Activated T-cell treated with anti-CD3 and anti-CD28 coated beads, Interleukin-2, amount 50 U/mL, for 4 hours (primary cell): Measurements from ENCODE around the gene DGCR6L. TPM values are rescaled to one million over a fixed set of nuclear protein-coding genes. Genes with fewer than 3 reads are reported as not detected.
"Not testable (repeated sequence)": the region's sequence is repeated elsewhere in the genome, so short reads cannot be mapped to it uniquely, and the experiment has no call there.

Source experiments
- ATAC-seq, 2 donors: fragments of 200-7000 bp; cut with Tn5 transposase; one replicate each; pipeline ENCODE4 v1.10.0; 2021
- DNase-seq: peaks from one replicate; pipeline ENCODE4 v3.0.0-alpha.2; 2020
- H3K27me3 Mint-ChIP-seq: one replicate; pipeline ENCODE4 v1.8.0; 2021; ENCODE audit warnings: low read depth, mixed read lengths
- H3K36me3 Mint-ChIP-seq: one replicate; pipeline ENCODE4 v1.8.0; 2022; ENCODE audit warnings: mixed read lengths; ENCODE audit not compliant: insufficient read depth
- H3K4me1 Mint-ChIP-seq: one replicate; pipeline ENCODE4 v1.8.0; 2021; ENCODE audit warnings: low read depth, mixed read lengths
- H3K4me3 Mint-ChIP-seq: one replicate; pipeline ENCODE4 v1.8.0; 2021; ENCODE audit warnings: mild to moderate bottlenecking, moderate library complexity, mixed read lengths
- H3K9me3 Mint-ChIP-seq: one replicate; pipeline ENCODE4 v1.8.0; 2021; ENCODE audit warnings: mixed read lengths
- total RNA-seq, 3 donors: library from RNA; stranded (reverse); gene quantifications; one replicate each; pipeline ENCODE4 v1.2.1, GENCODE V29; 2021

DGCR6L gene
- total RNA-seq, 3 donors from 2014 or later: 30.3 to 38.1 (median 33.2) TPM

DNA sequence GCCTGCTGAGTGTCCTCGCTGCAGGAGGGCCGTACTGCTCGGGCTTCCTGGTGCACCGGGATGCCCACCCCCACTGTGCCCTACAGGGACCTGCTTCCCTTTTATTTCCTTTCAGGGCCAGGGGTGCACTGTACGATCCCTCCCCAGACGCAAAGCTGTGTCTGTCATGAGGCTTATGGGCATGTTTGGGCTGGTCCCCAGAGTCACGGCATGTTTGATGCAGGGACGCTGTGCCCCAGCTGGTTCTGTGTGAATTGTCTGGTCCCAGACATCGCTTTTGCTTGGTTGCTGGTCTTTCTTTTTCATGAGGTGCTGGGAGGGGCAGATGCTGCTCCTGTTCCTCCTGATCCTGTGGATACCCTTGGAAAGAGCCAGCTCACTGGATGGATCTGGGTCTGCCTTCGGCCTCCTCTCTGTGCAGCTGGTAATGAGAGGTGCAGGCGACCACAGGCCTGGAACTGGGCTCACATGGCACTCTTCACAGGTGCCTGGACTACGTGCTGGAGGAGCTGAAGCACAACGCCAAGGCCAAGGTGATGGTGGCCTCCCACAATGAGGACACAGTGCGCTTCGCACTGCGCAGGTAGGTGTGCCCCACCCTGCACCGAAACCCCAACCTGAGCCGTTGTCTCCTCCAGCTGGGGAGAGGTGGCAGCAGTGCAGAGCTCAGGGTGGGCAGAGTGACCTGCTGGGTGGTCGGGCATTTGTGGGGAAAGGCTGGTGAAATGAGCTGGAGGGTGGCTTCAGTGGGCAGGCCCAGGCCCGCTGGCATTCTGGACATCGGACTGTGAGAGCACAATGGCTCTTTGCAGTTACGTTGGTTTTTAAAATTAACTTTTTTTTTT, 10.8 kb downstream of the DGCR6L start:
- not testable (repeated sequence) for DNase-seq, H3K4me3 Mint-ChIP-seq, ATAC-seq, H3K9me3 Mint-ChIP-seq, H3K27me3 Mint-ChIP-seq, H3K4me1 Mint-ChIP-seq, H3K36me3 Mint-ChIP-seq

DNA sequence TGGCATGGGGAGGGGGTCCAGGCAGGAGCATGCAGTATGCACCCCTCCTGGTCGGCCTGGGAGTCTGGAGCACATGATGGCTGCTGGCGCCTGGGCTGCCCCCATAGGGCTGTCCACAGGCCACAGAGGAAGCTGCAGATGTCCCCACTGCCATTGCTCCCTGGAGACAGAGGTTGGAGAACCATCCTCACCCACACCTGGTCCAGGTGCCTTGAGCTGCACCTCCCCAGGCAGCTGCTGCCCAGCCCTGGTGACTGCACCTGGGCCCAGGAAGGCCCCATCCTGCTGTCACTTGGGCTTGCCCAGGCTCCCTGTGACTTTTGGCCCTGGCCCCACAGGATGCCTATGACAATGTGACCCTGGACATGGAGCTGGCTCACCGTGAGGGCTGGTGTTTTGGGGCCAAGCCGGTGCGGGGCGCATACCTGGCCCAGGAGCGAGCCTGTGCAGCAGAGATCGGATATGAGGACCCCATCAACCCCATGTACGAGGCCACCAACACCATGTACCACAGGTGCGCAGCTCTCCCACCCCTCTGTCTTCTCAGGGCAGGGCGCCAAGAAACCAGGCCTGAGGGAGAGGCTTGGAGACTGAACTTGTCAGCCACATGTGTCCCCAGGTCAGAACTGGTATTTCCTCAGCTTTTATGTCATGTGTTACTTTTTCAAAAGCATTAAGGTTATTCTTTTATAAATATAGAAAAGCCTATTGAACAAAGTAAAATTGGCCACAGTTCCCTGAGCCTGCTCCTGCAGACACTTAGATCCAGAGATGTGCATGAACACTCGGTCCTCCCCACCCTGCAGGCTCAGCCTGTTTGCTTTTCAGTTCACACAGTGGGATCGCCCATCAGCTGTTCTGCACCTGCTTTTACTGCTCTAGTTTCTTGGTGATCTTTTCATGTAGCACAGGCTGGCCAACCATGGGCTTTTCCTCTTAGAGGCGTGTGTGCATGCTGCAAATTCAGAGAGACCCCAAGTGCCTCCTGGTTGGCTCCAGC, 12.1 kb downstream of the DGCR6L start:
- not testable (repeated sequence) for H3K36me3 Mint-ChIP-seq, H3K9me3 Mint-ChIP-seq, ATAC-seq, H3K27me3 Mint-ChIP-seq, DNase-seq, H3K4me3 Mint-ChIP-seq, H3K4me1 Mint-ChIP-seq

DNA sequence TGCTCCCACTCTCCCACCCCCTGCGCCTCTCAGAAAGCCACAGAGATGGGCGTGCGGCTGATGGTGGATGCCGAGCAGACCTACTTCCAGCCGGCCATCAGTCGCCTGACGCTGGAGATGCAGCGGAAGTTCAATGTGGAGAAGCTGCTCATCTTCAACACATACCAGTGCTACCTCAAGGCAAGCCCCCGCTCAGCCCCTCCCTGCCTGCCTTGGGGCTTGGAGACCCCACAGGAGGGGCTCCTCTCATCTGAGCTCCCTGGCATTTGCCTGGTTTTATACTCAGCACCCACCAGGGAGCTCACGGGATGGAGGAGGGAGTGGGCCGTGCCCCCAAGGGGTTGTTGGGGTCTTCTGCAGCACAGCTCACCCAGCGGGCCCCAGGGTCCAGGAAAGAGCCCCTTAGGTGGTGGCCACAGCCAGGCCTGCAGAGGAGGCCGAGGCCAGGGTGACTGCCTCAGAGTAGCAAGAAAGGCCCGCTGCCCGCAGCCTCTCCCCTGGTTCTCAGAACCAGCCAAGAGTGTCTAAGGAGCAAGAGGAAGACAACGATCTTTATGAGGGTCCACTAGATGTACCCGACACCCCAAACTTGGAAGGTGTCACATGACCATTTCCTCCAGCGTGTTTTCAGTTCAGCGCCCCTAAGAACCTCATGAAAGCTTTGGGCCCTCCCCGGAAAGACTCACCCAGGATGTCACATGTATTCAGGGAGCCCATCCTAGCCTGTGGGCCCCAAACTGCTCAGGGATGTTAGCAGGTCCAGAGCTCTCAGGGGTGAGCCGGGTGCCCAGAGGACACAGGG, 13.0 kb downstream of the DGCR6L start:
- not testable (repeated sequence) for ATAC-seq, H3K27me3 Mint-ChIP-seq, DNase-seq, H3K4me1 Mint-ChIP-seq, H3K9me3 Mint-ChIP-seq, H3K36me3 Mint-ChIP-seq, H3K4me3 Mint-ChIP-seq

DNA sequence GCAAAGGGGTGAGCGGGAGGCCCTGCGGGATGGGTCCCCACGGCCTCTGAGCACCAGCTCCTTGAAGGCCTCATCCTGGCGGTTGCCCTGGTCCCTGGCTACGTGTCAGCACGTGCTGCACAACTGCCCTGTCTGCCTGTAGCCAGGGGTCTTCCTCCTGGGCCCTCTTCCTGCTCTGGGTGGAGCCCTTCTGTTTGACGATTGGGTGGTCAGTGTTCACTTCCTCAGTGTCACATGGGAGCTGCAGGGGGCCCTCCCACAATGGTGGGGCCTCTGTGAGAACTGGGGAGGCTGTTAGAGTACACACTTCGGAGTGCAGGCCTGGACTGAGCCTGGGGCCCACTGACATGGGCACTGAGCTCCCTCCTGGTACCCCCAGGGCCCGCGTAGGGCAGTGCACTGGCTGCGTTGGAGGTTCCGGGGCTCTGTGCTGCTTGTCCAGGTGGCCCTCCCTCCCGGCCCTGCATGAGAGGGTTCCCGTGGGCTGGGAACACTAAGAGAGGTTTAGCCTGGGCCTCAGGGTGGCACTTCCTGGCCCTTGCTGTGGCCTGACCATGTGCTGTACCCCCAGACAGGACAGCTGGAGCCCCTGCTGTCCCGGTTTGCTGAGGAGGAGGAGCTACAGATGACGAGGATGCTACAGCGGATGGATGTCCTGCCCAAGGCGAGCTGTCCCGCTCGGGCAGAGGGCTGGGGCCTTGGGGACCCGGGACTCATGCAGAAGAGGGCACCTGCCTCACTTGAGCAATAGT, 13.8 kb downstream of the DGCR6L start:
- peak in 1 of 2 donors; percentile 34 for ATAC-seq

DNA sequence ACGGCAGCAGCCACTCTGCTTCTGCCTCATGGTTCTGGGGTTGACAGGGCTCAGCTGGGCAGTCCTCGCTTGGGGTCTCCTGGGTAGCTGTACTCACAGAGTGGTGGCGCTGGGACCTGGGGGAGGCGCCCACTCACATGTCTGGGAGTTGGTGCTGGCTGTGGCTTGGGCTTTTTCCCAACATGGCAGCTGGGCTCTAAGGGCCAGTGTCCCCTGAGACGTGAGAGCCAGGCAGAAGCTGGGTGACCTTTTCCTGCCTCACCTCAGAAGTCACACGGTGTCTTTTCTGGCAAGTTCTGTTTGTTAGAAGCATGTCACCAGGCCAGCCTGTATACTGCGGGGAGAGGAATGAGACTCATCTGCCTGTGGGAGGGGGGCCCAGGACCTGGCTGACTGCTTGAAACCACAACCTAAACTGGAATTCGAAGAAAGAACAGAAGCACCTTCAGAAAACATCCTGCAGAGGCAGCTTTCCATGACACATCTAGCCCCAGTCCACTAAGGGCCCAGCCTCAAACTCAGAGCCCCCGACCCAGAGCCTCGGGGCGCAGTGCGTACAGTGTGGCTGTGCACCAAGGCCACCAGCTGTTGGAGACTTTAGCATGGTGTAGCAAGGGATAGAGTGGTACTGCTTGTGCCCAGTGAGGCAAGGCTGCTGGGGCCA, 14.5 kb downstream of the DGCR6L start:
- H3K9me3 Mint-ChIP-seq, DNase-seq, H3K4me3 Mint-ChIP-seq, H3K36me3 Mint-ChIP-seq, H3K4me1 Mint-ChIP-seq, H3K27me3 Mint-ChIP-seq: not testable (repeated sequence)
- peak in 1 of 2 donors; percentile 5 for ATAC-seq

More for the DNA sequence above, 13.8 kb downstream of the DGCR6L start:
- H3K4me1 Mint-ChIP-seq: no peaks in the 10 kb centered on the region
- peaks cover 5% of the 10 kb centered on the region for H3K27me3 Mint-ChIP-seq
- H3K36me3 Mint-ChIP-seq: no peaks in the 10 kb centered on the region
- H3K4me3 Mint-ChIP-seq: no peak overlapping the region
- DNase-seq: no peak
- H3K9me3 Mint-ChIP-seq: no peaks in the 10 kb centered on the region

DNA sequence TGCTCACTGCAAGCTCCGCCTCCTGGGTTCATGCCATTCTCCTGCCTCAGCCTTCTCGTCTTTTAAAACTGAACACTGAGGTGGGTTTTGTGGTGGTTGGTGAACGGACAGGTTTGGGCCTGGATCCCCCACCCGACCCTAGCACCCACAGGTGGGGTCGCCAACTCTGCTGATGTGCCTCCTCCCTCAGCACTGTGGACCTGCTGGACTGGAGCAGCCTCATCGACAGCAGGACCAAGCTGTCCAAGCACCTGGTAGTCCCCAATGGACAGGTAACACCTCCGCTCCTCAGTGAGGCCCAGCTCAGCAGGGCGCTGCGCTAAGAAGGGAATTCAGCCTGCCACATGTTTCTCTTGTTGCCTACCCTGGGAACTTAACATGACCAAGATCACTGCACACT, 15.2 kb downstream of the DGCR6L start:
- peaks cover 6% of the 10 kb centered on the region for H3K4me1 Mint-ChIP-seq
- DNase-seq: no peak
- H3K36me3 Mint-ChIP-seq: no peaks in the 10 kb centered on the region

DNA sequence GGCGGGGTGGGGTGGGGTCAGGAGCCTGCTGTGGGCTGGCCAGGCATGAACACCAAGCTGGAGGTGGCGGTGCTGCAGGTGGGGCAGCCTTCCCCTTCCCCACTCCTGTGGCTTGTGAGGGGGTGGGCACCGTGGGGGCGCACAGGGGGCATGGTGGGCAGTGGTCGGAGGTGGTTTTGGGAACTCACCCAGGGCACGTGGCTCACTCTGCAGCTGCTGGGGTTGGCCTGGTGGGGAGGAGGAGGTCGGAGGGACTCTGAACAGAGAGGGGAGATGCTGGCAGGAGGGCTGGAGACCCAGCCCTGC, 16.7 kb downstream of the DGCR6L start:
- not testable (repeated sequence) for H3K27me3 Mint-ChIP-seq, H3K9me3 Mint-ChIP-seq, H3K4me3 Mint-ChIP-seq, DNase-seq, ATAC-seq, H3K4me1 Mint-ChIP-seq, H3K36me3 Mint-ChIP-seq

More for the DNA sequence above, 15.2 kb downstream of the DGCR6L start:
- no peak for ATAC-seq
- H3K9me3 Mint-ChIP-seq: no peaks in the 10 kb centered on the region
- H3K4me3 Mint-ChIP-seq: no peak overlapping the region
- peaks cover 5% of the 10 kb centered on the region for H3K27me3 Mint-ChIP-seq

DNA sequence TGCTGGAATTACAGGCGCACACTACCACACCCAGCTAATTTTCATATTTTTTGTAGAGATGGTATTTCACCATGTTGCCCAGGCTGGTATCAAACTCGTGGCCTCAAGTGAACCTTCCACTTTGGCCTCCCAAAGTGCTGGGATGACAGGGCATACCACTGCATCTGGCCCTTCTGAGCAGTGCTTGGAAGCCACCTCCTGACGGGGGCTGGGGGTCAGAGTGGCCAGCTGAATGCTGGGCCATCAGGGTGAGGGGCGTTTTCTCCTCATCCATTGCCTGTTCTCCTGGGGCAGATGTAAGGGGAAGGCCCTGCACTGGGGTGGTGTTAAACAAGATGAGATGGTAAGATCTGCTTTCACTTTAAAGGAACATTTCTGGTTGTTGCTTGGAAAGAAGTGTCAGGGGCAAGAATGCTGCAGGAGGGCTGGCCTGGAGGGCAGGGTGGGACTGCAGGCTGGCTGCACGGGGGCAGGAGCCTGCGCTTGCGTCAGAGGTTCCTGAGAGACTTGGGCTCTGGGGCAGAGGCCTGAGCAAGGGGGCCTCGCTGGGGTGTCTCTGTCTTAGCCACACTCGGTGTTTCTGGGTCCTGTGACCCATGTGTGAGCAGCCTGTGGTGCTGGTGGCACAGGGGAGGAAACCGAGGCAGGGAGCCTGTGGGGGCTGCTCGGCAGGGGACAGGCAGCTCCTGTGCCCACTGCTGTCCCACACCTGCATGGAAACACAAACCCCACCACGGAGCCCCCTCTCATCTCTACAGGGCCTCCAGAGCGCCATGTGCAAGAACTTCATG, 17.2 kb downstream of the DGCR6L start:
- peaks cover 5% of the 10 kb centered on the region for H3K27me3 Mint-ChIP-seq
- DNase-seq (no peak), ATAC-seq (no peak)
- peaks cover 6% of the 10 kb centered on the region for H3K4me1 Mint-ChIP-seq
- no peak overlapping the region for H3K4me3 Mint-ChIP-seq
- no peaks in the 10 kb centered on the region for H3K9me3 Mint-ChIP-seq
- no peaks in the 10 kb centered on the region for H3K36me3 Mint-ChIP-seq

DNA sequence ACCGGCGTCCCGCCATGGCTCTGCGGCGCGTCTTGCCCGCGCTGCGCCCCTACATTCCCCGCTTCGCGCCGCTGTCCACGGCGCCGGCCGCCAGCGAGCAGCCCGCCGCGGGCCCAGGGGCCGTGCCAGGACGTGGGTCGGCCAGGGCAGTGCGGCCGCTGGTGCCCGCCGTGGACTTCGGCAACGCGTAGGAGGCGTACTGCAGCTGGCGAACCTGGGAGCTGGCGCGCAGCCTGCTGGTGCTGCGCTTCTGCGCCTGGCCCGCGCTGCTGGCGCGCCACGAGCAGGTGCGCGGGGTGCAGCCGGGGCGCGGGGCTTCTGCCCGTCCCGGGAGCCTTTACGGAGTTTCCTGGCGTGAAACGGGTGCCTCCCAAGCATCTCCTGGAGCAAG, 20.1 kb downstream of the DGCR6L start:
- Mint-ChIP-seq H3K4me1 (peaks cover 6% of the 10 kb centered on the region), H3K4me3 (peak overlapping the region; percentile 47), H3K27me3 (peaks cover 5% of the 10 kb centered on the region), H3K36me3 (no peaks in the 10 kb centered on the region), H3K9me3 (no peaks in the 10 kb centered on the region)
- DNase-seq (peak; percentile 26), ATAC-seq (peak; percentile 50 to 54)

DNA sequence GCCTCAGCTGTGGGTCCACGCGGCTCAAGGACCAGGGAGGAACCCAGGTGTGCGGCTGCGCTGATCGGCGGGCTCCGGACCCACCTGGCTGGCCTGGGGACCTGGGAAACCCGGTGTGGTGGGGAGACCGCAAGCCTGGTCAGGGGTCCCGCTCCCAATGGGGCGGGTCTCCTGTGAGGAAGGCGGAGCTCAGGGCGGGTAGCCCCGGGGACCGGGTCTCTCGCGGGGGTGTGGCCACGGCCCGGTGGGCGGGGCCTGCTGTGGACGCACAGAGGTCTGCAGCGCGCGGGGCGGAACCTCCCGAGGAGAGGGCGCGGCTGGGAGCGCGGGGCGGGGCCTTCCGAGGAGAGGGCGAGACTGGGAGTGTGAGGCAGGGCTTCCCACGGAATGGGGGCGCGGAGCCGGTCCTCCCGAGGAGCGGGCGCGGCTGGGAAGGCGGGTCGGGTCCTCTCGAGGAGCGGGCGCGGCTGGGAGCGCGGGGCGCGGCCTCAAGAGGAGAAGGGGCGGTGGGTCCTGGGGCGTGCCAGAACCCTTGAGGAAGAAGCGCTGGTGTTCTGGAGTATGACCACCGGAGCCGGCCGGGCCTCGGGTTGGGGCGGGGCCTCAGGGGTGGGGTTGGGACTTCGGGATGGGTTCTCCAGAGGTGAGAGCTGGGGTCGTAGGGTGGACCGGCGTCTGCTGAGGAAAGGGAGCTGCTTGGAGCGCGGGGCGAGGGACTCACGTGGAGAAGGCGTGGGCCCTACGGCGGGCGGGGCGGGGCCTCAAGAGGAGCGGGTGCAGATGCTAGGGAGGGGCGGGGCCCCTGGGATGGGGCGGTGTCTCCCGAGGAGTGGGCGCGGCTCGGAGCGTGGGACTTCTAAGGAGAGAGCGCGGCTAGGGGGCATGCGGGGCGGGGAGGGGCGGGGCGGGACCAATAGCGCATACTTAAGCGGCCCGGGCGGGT, 20.8 kb downstream of the DGCR6L start:
- Mint-ChIP-seq H3K36me3 (no peaks in the 10 kb centered on the region), H3K4me3 (peak overlapping the region; percentile 79), H3K9me3 (no peaks in the 10 kb centered on the region), H3K27me3 (peaks cover 5% of the 10 kb centered on the region), H3K4me1 (peaks cover 6% of the 10 kb centered on the region)
- DNase-seq: peak; percentile 95
- peak; percentile 87 for ATAC-seq

DNA sequence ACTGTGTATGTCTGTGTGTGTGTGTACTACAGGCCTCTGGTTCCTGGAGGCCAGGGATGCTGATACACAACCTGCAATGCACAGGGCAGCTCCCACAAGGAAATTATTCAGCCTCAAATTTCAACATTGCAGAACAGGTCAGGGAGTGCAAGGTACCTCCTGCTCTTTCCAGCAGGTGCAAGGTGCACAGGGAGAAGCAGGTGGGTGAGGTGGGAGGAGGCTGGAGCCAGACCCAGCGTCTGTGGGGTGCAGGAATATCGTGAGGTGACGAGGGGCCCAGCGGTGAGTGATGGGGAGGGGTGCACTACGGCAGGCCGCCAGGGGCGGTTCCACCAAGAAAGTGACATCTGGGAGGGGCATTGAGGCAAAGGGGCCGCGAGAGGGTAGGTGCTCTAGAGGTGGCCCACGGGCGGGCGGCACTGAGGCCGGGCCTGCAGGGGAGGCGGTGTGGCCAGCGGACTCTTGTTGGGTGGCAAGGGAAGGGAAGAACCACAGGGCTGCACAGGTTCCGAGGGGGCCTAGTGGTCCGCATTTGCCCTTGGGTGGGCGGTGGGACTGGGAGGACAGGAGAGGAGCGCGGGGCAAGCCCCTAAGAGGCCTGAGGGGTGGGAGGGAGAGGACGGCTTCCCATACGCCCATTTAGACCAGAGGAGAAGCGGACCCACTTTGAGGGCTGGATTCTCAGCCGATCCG, 21.6 kb downstream of the DGCR6L start:
- Mint-ChIP-seq H3K4me1 (peaks cover 6% of the 10 kb centered on the region), H3K4me3 (peak overlapping the region; percentile 67), H3K36me3 (no peaks in the 10 kb centered on the region), H3K27me3 (peaks cover 5% of the 10 kb centered on the region), H3K9me3 (no peaks in the 10 kb centered on the region)
- no peak for DNase-seq
- no peak for ATAC-seq
